Keratinocyte (primary cell): ENCODE results near the gene TACR1. TPM values are rescaled to one million over a fixed set of nuclear protein-coding genes. Genes with fewer than 3 reads are reported as not detected.

ENCODE experiments used
- DNase-seq: peaks from one replicate; pipeline ENCODE4 v3.0.0-alpha.2; 2011; ENCODE audit warnings: low read depth, missing footprints, low spot score
- FAIRE-seq: peaks from 2 replicates; lab custom pipeline; 2011; peaks lifted over from hg19 to GRCh38; lab: Jason Lieb, UNC
- H2AFZ ChIP-seq: 2 replicates; pipeline ENCODE4 v1.6.0; 2012; ENCODE audit warnings: low read length, control low read depth, inconsistent platforms; ENCODE audit not compliant: control insufficient read depth
- H3K27ac ChIP-seq: 2 replicates; pipeline ENCODE4 v1.5.1; 2011; ENCODE audit warnings: low read length; ENCODE audit not compliant: control insufficient read depth, insufficient read depth
- H3K27me3 ChIP-seq: 3 replicates; pipeline ENCODE4 v1.6.0; 2011; ENCODE audit warnings: low read length; ENCODE audit not compliant: control insufficient read depth, insufficient read depth; ENCODE audit errors: extremely low read depth
- H3K36me3 ChIP-seq, 2 experiments: 2 replicates in 1 of 2; 3 replicates in 1 of 2; pipeline ENCODE4 v1.5.1; 2011; ENCODE audit warnings: low read length in 2 of 2, mild to moderate bottlenecking in 1 of 2; ENCODE audit not compliant: control insufficient read depth in 2 of 2, insufficient read depth in 2 of 2; ENCODE audit errors: extremely low read depth in 1 of 2
- H3K4me1 ChIP-seq: 3 replicates; pipeline ENCODE4 v1.5.1; 2011; ENCODE audit warnings: low read length; ENCODE audit not compliant: control insufficient read depth, insufficient read depth; ENCODE audit errors: extremely low read depth
- H3K4me2 ChIP-seq: 3 replicates; pipeline ENCODE4 v1.6.0; 2011; ENCODE audit warnings: low read depth, low read length; ENCODE audit not compliant: control insufficient read depth, insufficient read depth; ENCODE audit errors: extremely low read depth
- H3K4me3 ChIP-seq, 3 experiments: fragments of 200-600 bp in 1 of 3; sonication (generic) in 1 of 3; 2 replicates in 2 of 3; 3 replicates in 1 of 3; pipeline ENCODE4 v1.5.1; 2011 to 2016; ENCODE audit warnings: low read length in 3 of 3, mild to moderate bottlenecking in 3 of 3, control low read depth in 2 of 3, inconsistent platforms in 1 of 3, low read depth in 1 of 3, mixed read lengths in 1 of 3, mixed run types in 1 of 3, moderate library complexity in 1 of 3; ENCODE audit not compliant: control insufficient read depth in 2 of 3, insufficient read depth in 2 of 3; ENCODE audit errors: extremely low read depth in 1 of 3
- H3K79me2 ChIP-seq: 2 replicates; pipeline ENCODE4 v1.6.0; 2012; ENCODE audit warnings: low read length; ENCODE audit not compliant: control insufficient read depth, insufficient read depth
- H3K9ac ChIP-seq: 3 replicates; pipeline ENCODE4 v1.6.0; 2011; ENCODE audit warnings: low read length; ENCODE audit not compliant: control insufficient read depth, insufficient read depth; ENCODE audit errors: extremely low read depth
- H3K9me1 ChIP-seq: 3 replicates; pipeline ENCODE4 v1.6.0; 2011; ENCODE audit warnings: low read length; ENCODE audit not compliant: control insufficient read depth, insufficient read depth; ENCODE audit errors: extremely low read depth
- H3K9me3 ChIP-seq: 2 replicates; pipeline ENCODE4 v1.5.1; 2012; ENCODE audit warnings: low read depth, low read length; ENCODE audit not compliant: control insufficient read depth
- H4K20me1 ChIP-seq: 3 replicates; pipeline ENCODE4 v1.6.0; 2011; ENCODE audit warnings: low read length; ENCODE audit not compliant: control insufficient read depth, insufficient read depth; ENCODE audit errors: extremely low read depth
- CTCF ChIP-seq, 3 experiments: IDR thresholded peaks in 1 of 3; conservative IDR thresholded peaks in 1 of 3; optimal IDR thresholded peaks in 1 of 3; 2 replicates in 2 of 3; 3 replicates in 1 of 3; pipeline versions ENCODE3 to v1.5.1; 2011; ENCODE audit warnings: low read length in 3 of 3, mild to moderate bottlenecking in 3 of 3, moderate library complexity in 2 of 3, control low read depth in 1 of 3, inconsistent platforms in 1 of 3; ENCODE audit not compliant: insufficient read depth in 2 of 3; ENCODE audit errors: extremely low read depth in 1 of 3
- EZH2 ChIP-seq: IDR thresholded peaks from one replicate; pipeline ENCODE4 v1.6.1; 2012; ENCODE audit warnings: inconsistent platforms, mild to moderate bottlenecking, low read length, moderate library complexity
- dilution Hi-C: fragments of 300-500 bp; cut with MboI; formaldehyde crosslinking; loops from one replicate; pipeline ENCODE4 v1.7.0; 2020; ENCODE audit warnings: low sequenced_read_pairs; ENCODE audit not compliant: extremely low pct_ligation_motif_present
- polyA plus RNA-seq, 5 experiments: library from polyadenylated mRNA; depleted of rRNA in 3 of 5; stranded (reverse) in 3 of 5; stranded (forward) in 1 of 5; unstranded in 1 of 5; fragments of >200 nt; gene quantifications; 1 replicate in 1 of 5; 2 replicates in 3 of 5; 3 replicates in 1 of 5; pipeline versions ENCODE4 v1.2.1 to v1.2.3, GENCODE V29; 2011 to 2012; ENCODE audit warnings: missing spikeins in 2 of 5, low read depth in 1 of 5, low replicate concordance in 1 of 5

TACR1 gene
- polyA plus RNA-seq, 1 donor (not counting 4 experiments of a cell fraction or from before 2014, with no cell fraction given): not detected

- H3K4me3 ChIP-seq: no peak overlapping the region
- no peak overlapping the region for H3K27ac ChIP-seq
- H3K36me3 ChIP-seq: no peaks in the 10 kb centered on the region
- no peak overlapping the region for H3K4me2 ChIP-seq
- no peak overlapping the region for H2AFZ ChIP-seq
- FAIRE-seq (no peak), DNase-seq (no peak)
- dilution Hi-C loops: no loop called here
- TF ChIP-seq CTCF (optimal IDR thresholded peaks at IDR 0.05 in 1 of 3, IDR thresholded peaks at IDR 0.05 in 1 of 3, conservative IDR thresholded peaks at IDR 0.05 in 1 of 3; ENCODE audit: extremely low read depth in 1 of 3, insufficient read depth in 2 of 3, low read length in 3 of 3) (no peak), EZH2 (no peak)
- no peaks in the 10 kb centered on the region for H4K20me1 ChIP-seq
- no peak overlapping the region for H3K9ac ChIP-seq
- H3K9me3 ChIP-seq: no peaks in the 10 kb centered on the region
- H3K4me1 ChIP-seq: no peaks in the 10 kb centered on the region
- no peaks in the 10 kb centered on the region for H3K27me3 ChIP-seq
- no peaks in the 10 kb centered on the region for H3K9me1 ChIP-seq
- no peaks in the 10 kb centered on the region for H3K79me2 ChIP-seq
Measured at GRCh38 chr2:75018162-75018561, 181.2 kb downstream of the TACR1 start.

GRCh38 chr2:75012080-75012479 is 187.2 kb downstream of the TACR1 start:
- Histone ChIP-seq H3K4me3 (no peak overlapping the region), H3K79me2 (no peaks in the 10 kb centered on the region), H3K9me3 (no peaks in the 10 kb centered on the region), H3K4me2 (no peak overlapping the region), H3K27ac (no peak overlapping the region), H3K36me3 (no peaks in the 10 kb centered on the region), H3K4me1 (no peaks in the 10 kb centered on the region), H3K9me1 (no peaks in the 10 kb centered on the region), H4K20me1 (no peaks in the 10 kb centered on the region), H2AFZ (no peak overlapping the region), H3K27me3 (no peaks in the 10 kb centered on the region), H3K9ac (no peak overlapping the region)
- dilution Hi-C loops: no loop called here
- no peak for FAIRE-seq
- TF ChIP-seq EZH2 (no peak), CTCF (optimal IDR thresholded peaks at IDR 0.05 in 1 of 3, IDR thresholded peaks at IDR 0.05 in 1 of 3, conservative IDR thresholded peaks at IDR 0.05 in 1 of 3; ENCODE audit: extremely low read depth in 1 of 3, insufficient read depth in 2 of 3, low read length in 3 of 3) (no peak)
- no peak for DNase-seq
